Astrocyte of the cerebellum (primary cell): ENCODE results near the gene SETD1A.

Experiments
- DNase-seq: peaks from one replicate; pipeline ENCODE4 v3.0.0-alpha.2; 2011; ENCODE audit warnings: low read depth
- H3K4me3 ChIP-seq: 2 replicates; pipeline ENCODE4 v1.5.1; 2011; ENCODE audit warnings: mild to moderate bottlenecking, low read depth, low read length, moderate library complexity
- in situ Hi-C: cut with HindIII; loops from 2 replicates; pipeline ENCODE4 v1.10.0; 2017; ENCODE audit warnings: low sequenced_read_pairs
- TF ChIP-seq, protein P1 (sequence below): IDR thresholded peaks from 2 replicates; pipeline ENCODE4 v1.5.1; 2012; ENCODE audit warnings: low read length, low read depth, moderate library complexity, mild to moderate bottlenecking; ENCODE audit errors: missing control alignments

SETD1A gene

DNA sequence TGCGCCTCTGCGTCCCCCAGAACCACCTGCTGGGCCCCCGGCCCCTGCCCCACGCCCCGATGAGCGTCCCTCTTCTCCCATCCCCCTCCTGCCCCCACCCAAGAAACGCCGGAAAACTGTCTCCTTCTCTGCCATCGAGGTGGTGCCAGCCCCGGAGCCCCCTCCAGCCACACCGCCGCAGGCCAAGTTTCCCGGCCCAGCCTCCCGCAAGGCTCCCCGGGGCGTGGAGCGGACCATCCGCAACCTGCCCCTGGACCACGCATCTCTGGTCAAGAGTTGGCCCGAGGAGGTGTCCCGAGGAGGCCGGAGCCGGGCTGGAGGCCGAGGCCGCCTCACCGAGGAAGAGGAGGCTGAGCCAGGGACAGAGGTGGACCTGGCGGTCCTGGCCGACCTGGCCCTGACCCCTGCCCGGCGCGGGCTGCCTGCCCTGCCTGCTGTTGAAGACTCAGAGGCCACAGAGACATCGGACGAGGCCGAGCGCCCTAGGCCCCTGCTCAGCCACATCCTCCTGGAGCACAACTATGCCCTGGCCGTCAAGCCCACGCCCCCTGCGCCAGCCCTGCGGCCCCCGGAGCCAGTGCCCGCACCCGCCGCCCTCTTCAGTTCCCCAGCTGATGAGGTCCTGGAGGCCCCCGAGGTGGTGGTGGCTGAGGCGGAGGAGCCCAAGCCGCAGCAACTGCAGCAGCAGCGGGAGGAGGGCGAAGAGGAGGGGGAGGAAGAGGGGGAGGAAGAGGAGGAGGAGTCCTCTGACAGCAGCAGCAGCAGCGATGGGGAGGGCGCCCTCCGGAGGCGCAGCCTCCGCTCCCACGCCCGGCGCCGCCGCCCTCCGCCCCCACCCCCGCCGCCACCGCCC lies 21.8 kb downstream of the SETD1A start:
- no peak for DNase-seq
- in situ Hi-C loops: no loop called here
- TF ChIP-seq, protein P1, sequence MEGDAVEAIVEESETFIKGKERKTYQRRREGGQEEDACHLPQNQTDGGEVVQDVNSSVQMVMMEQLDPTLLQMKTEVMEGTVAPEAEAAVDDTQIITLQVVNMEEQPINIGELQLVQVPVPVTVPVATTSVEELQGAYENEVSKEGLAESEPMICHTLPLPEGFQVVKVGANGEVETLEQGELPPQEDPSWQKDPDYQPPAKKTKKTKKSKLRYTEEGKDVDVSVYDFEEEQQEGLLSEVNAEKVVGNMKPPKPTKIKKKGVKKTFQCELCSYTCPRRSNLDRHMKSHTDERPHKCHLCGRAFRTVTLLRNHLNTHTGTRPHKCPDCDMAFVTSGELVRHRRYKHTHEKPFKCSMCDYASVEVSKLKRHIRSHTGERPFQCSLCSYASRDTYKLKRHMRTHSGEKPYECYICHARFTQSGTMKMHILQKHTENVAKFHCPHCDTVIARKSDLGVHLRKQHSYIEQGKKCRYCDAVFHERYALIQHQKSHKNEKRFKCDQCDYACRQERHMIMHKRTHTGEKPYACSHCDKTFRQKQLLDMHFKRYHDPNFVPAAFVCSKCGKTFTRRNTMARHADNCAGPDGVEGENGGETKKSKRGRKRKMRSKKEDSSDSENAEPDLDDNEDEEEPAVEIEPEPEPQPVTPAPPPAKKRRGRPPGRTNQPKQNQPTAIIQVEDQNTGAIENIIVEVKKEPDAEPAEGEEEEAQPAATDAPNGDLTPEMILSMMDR: no peak
- no peak overlapping the region for H3K4me3 ChIP-seq

DNA sequence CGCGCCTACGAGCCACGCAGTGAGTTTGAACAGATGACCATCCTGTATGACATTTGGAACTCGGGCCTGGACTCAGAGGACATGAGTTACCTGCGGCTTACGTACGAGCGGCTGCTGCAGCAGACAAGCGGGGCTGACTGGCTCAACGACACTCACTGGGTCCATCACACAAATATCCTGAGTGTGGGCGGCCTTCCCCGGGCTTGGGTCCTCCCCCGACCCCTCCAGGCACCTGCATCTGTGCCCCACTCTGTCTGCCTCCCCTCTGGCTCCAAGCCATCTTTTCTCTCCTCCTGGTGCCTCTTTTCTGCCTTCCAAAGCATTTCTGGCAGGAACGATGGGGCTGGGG lies 22.4 kb downstream of the SETD1A start:
- TF ChIP-seq, protein P1: no peak
- DNase-seq: no peak
- in situ Hi-C loops: no loop called here
- H3K4me3 ChIP-seq: no peak overlapping the region

DNA sequence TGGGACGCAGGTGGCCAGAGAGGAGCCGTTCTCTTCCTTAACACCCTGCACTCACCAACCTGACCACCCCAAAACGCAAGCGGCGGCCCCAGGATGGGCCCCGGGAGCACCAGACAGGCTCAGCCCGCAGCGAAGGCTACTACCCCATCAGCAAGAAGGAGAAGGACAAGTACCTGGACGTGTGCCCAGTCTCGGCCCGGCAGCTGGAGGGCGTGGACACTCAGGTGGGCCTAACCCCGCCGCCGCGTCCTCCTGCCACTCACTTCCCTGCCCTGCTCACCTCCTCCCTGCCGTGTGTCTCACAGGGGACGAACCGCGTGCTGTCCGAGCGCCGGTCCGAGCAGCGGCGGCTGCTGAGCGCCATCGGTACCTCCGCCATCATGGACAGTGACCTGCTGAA lies 22.9 kb downstream of the SETD1A start:
- TF ChIP-seq, protein P1: no peak
- in situ Hi-C loops: no loop called here
- H3K4me3 ChIP-seq: no peak overlapping the region
- DNase-seq: no peak

DNA sequence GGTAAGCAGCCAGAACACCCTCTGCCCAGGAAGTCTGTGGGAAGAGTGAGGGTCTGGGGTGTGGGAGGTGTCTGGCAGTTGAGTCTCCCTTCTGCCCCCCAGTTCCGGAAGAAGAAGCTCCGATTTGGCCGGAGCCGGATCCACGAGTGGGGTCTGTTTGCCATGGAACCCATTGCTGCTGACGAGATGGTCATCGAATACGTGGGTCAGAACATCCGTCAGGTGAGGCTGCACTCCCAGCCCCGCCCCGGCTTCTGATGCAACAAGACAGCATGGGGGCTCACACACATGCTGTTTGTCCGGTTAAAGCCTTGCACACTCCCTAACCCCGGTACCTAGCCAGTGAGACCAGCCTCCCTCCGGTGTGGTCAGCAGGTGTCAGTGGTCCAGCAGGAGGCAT lies 23.4 kb downstream of the SETD1A start:
- no peak for DNase-seq
- TF ChIP-seq, protein P1: no peak
- no peak overlapping the region for H3K4me3 ChIP-seq
- in situ Hi-C loops: no loop called here

DNA sequence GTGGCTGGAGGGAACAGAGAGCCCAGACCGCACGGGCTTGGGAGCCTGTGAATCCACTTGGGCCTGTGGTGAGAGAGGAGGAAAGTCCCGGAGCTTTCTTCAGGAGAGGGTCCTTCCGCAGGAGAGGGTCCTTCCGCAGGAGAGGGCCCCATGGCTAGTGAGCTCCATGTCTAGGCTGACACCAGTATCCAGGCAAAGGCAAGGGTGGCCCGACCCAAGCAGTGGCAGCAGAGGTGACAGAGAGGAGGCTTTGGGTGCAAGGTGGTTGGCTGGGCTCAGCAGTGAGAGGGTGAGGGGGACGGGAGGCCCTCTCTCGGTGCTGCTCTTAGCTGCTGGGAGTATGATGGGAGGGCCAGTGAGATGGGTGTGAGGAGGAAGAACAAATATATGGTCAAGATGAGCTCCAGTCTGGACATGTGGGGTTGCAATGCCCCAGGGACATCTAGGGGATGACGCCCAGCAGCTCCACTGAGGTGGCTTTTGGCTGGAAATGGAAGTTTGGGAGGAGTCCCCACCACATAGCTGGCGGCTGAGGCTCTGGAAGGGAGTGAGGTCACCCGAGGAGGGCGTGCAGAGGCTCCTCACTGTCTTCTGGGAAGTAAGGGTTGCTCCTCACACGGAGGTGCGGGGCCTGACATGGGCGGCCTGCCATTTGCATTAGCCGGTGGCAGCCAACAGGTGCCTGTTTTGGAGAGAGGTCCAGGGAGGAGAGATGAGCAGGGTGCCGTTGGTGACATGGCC lies 25.2 kb downstream of the SETD1A start:
- H3K4me3 ChIP-seq: no peak overlapping the region
- TF ChIP-seq, protein P1: no peak
- in situ Hi-C loops: no loop called here
- no peak for DNase-seq

DNA sequence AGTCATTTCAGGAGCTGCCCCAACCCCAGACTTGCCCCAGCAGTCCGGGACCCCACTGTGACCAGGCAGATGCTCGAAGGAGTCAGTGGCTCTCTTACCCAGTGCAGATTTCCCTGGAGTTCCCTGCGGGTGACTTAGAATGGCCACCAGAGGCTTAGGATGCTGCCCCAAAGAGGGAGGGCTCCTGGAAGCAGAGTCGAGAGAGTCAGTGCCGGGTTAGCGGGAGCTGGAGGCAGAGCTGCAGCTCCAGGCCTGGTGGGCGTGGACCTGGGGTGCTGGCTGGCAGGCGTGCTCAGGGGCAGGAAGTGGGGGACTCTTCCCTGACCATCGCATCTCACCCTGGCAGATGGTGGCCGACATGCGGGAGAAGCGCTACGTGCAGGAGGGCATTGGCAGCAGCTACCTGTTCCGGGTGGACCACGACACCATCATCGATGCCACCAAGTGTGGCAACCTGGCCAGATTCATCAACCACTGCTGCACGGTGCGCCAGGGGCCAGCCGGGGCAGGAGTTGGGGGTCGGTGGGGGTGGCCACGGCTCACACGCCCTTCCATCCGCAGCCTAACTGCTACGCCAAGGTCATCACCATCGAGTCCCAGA lies 25.8 kb downstream of the SETD1A start:
- no peak for DNase-seq
- TF ChIP-seq, protein P1: no peak
- no peak overlapping the region for H3K4me3 ChIP-seq
- in situ Hi-C loops: no loop called here
